HepG2 (cell line): ENCODE measurements around the gene RNF222. TPM values are rescaled to one million over a fixed set of nuclear protein-coding genes. Genes with fewer than 3 reads are reported as not detected.

Experiments used
- AGO2 ChIP-seq: fragments of 200-400 bp; formaldehyde crosslinking; optimal IDR thresholded peaks from 2 replicates; pipeline ENCODE3; 2017; ENCODE audit warnings: mild to moderate bottlenecking, low read depth, low read length, moderate library complexity
- CCDC6 ChIP-seq: sonication (generic); formaldehyde crosslinking; IDR thresholded peaks from 2 replicates; pipeline ENCODE4 v1.8.1; 2022; ENCODE audit warnings: mild to moderate bottlenecking, missing genetic modification reagents, moderate library complexity
- HHEX ChIP-seq: IDR thresholded peaks from 2 replicates; pipeline ENCODE4 v1.6.1; 2016; ENCODE audit warnings: control low read depth
- HNRNPUL1 ChIP-seq: fragments of 200-400 bp; formaldehyde crosslinking; IDR thresholded peaks from 2 replicates; pipeline ENCODE4 v1.6.1; 2017; ENCODE audit warnings: low read depth, mild to moderate bottlenecking, low read length, moderate library complexity
- MZF1 ChIP-seq: sonication (generic); formaldehyde crosslinking; IDR thresholded peaks from 2 replicates; pipeline ENCODE4 v1.8.1; 2023; ENCODE audit warnings: mild to moderate bottlenecking, missing genetic modification reagents, borderline replicate concordance
- NAIF1 ChIP-seq: sonication (generic); formaldehyde crosslinking; IDR thresholded peaks from 2 replicates; pipeline ENCODE4 v1.5.0; 2020; ENCODE audit warnings: mild to moderate bottlenecking, missing genetic modification reagents, borderline replicate concordance
- RFX3 ChIP-seq: IDR thresholded peaks from 2 replicates; pipeline ENCODE4 v1.6.1; 2016; ENCODE audit warnings: missing biosample characterization, missing genetic modification reagents
- RXRB ChIP-seq: IDR thresholded peaks from 2 replicates; pipeline ENCODE4 v1.6.1; 2016; ENCODE audit warnings: borderline replicate concordance, missing genetic modification reagents, missing compliant biosample characterization
- SNAPC2 ChIP-seq: sonication (generic); formaldehyde crosslinking; IDR thresholded peaks from 2 replicates; pipeline ENCODE4 v1.8.1; 2022; ENCODE audit warnings: mild to moderate bottlenecking, missing genetic modification reagents
- SOX5 ChIP-seq: IDR thresholded peaks from 2 replicates; pipeline ENCODE4 v1.6.1; 2016; ENCODE audit warnings: borderline replicate concordance
- TBX2 ChIP-seq: sonication (generic); formaldehyde crosslinking; IDR thresholded peaks from 2 replicates; pipeline ENCODE4 v1.5.0; 2020; ENCODE audit warnings: missing genetic modification reagents, mild to moderate bottlenecking, borderline replicate concordance
- TCF12 ChIP-seq, 2 experiments: fragments of 450-650 bp in 1 of 2; sonication (generic) in 1 of 2; formaldehyde crosslinking in 1 of 2; IDR thresholded peaks; 2 replicates each; pipeline versions ENCODE4 v1.6.1 to v1.8.0; 2017 to 2022; ENCODE audit warnings: antibody characterized with exemption in 1 of 2, mild to moderate bottlenecking in 1 of 2, missing genetic modification reagents in 1 of 2, moderate library complexity in 1 of 2
- U2AF2 ChIP-seq: fragments of 200-400 bp; formaldehyde crosslinking; IDR thresholded peaks from 2 replicates; pipeline ENCODE4 v1.6.1; 2017; ENCODE audit warnings: low read depth, mild to moderate bottlenecking, low read length
- YEATS4 ChIP-seq: sonication (generic); formaldehyde crosslinking; IDR thresholded peaks from 2 replicates; pipeline ENCODE4 v1.4.0; 2020; ENCODE audit warnings: missing genetic modification reagents, borderline replicate concordance
- ZEB1 ChIP-seq: IDR thresholded peaks from 2 replicates; pipeline ENCODE4 v1.6.1; 2012; ENCODE audit warnings: mild to moderate bottlenecking, low read depth, inconsistent platforms; ENCODE audit not compliant: insufficient replicate concordance
- ZFP37 ChIP-seq: sonication (generic); formaldehyde crosslinking; IDR thresholded peaks from 2 replicates; pipeline ENCODE4 v1.4.0; 2020; ENCODE audit warnings: missing genetic modification reagents, borderline replicate concordance
- ZMYM4 ChIP-seq: sonication (generic); formaldehyde crosslinking; IDR thresholded peaks from 2 replicates; pipeline ENCODE4 v1.8.1; 2023; ENCODE audit warnings: mild to moderate bottlenecking, missing genetic modification reagents
- ZNF33B ChIP-seq: sonication (generic); formaldehyde crosslinking; IDR thresholded peaks from 2 replicates; pipeline ENCODE4 v1.5.1; 2020; ENCODE audit warnings: mild to moderate bottlenecking, missing genetic modification reagents
- ZNF44 ChIP-seq: sonication (generic); formaldehyde crosslinking; IDR thresholded peaks from 2 replicates; pipeline ENCODE4 v1.5.1; 2020; ENCODE audit warnings: mild to moderate bottlenecking, missing genetic modification reagents
- ZNF775 ChIP-seq: sonication (generic); formaldehyde crosslinking; IDR thresholded peaks from 2 replicates; pipeline ENCODE4 v1.4.0; 2020; ENCODE audit warnings: missing genetic modification reagents, mild to moderate bottlenecking, moderate library complexity, borderline replicate concordance
- polyA plus RNA-seq, 8 experiments: library from polyadenylated mRNA; depleted of rRNA in 3 of 8; stranded (reverse) in 7 of 8; unstranded in 1 of 8; fragments of >200 nt; fragmentation: Illumina TruSeq in 4 of 8; extraction: Trizol in 4 of 8; gene quantifications; 2 replicates each; pipeline versions ENCODE4 v1.2.1 to v1.2.3, GENCODE V29; 2011 to 2016; ENCODE audit warnings: low read depth in 4 of 8, missing spikeins in 1 of 8, mixed read lengths in 1 of 8; ENCODE audit not compliant: insufficient read depth in 1 of 8
- total RNA-seq, 5 experiments: library from RNA; depleted of rRNA; stranded (reverse); fragments of >200 nt; fragmentation: Illumina TruSeq; extraction: Trizol; gene quantifications; 2 replicates each; pipeline ENCODE4 v1.2.3, GENCODE V29; 2016; ENCODE audit warnings: low read depth in 1 of 5
- TF ChIP-seq, protein P1 (sequence below), 2 experiments: IDR thresholded peaks; 2 replicates each; pipeline ENCODE4 v1.6.1; 2011 to 2012; ENCODE audit warnings: low read length in 2 of 2, borderline replicate concordance in 1 of 2, low read depth in 1 of 2, mild to moderate bottlenecking in 1 of 2, moderate library complexity in 1 of 2
- TF ChIP-seq, protein P2 (sequence below): sonication (generic); formaldehyde crosslinking; IDR thresholded peaks from 2 replicates; pipeline ENCODE4 v1.9.0; 2021; ENCODE audit warnings: missing genetic modification reagents, borderline replicate concordance

RNF222 gene
- total and polyA plus RNA-seq, 2 of the 13 experiments (the other 11 are each of a cell fraction or from before 2014, with no cell fraction given): not detected

DNA sequence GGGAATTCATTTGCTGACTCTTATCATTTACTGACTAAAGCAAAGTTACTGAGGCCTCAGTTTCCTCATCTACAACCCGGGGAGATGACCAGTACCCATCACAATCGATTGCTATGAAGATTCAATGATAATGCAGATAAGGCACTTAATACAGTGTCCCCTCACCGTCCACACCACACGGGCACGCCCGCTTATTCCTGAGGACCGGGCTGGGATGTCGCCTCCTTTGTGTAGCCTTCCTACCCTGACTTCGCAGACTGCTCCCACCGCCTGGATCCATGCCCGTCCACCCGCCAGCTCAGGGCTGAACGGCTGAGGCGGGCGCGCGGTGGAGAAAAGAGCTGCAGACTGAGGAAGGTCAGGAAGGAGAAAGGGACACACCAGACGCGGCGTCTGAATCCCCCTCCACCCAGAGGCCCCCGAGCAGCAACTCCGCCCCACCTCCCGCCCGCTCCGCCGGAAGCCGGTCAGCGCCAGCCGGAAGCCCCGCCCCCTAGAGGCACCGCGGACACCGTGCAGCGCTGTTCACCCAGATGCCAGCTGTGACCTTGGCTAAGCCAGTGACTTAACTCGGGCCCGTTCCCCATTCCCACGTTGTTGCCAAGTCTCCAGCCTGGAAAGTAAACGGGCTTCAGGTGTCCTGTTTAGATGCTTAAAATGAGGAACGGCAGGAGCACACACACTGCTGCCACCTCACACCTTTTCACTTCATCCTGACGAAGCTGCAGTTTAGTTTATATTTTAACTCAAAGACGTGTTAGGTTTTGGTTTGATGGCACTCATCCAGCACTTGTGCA, 21.2 kb downstream of the RNF222 start, which contains the start of gene KRABD2 (continued):
- TF ChIP-seq, protein P1, sequence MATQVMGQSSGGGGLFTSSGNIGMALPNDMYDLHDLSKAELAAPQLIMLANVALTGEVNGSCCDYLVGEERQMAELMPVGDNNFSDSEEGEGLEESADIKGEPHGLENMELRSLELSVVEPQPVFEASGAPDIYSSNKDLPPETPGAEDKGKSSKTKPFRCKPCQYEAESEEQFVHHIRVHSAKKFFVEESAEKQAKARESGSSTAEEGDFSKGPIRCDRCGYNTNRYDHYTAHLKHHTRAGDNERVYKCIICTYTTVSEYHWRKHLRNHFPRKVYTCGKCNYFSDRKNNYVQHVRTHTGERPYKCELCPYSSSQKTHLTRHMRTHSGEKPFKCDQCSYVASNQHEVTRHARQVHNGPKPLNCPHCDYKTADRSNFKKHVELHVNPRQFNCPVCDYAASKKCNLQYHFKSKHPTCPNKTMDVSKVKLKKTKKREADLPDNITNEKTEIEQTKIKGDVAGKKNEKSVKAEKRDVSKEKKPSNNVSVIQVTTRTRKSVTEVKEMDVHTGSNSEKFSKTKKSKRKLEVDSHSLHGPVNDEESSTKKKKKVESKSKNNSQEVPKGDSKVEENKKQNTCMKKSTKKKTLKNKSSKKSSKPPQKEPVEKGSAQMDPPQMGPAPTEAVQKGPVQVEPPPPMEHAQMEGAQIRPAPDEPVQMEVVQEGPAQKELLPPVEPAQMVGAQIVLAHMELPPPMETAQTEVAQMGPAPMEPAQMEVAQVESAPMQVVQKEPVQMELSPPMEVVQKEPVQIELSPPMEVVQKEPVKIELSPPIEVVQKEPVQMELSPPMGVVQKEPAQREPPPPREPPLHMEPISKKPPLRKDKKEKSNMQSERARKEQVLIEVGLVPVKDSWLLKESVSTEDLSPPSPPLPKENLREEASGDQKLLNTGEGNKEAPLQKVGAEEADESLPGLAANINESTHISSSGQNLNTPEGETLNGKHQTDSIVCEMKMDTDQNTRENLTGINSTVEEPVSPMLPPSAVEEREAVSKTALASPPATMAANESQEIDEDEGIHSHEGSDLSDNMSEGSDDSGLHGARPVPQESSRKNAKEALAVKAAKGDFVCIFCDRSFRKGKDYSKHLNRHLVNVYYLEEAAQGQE (IDR thresholded peaks at IDR 0.05; ENCODE audit: borderline replicate concordance in 1 of 2, low read depth in 1 of 2, low read length in 2 of 2): peak in 1 of 2 experiments; percentile 58; a peak in 1 of 4 replicates
- TF ChIP-seq AGO2 (peak; percentile 99), RXRB (CRISPR knock-in tag) (peak; percentile 65), CCDC6 (CRISPR knock-in tag) (peak; percentile 88; the same call in 1 of the 2 replicates), U2AF2 (no peak), TBX2 (CRISPR knock-in tag) (peak; percentile 66; the same call in 1 of the 2 replicates), NAIF1 (CRISPR knock-in tag) (peak; percentile 54; the same call in 1 of the 2 replicates), MZF1 (CRISPR knock-in tag) (0 out of 2 replicates have a peak, but pooled peaks have one; percentile 25), TCF12 (IDR thresholded peaks at IDR 0.05) (no peak), TCF12 (CRISPR knock-in tag; IDR thresholded peaks at IDR 0.05) (0 out of 2 replicates have a peak, but pooled peaks have one; percentile 74), YEATS4 (CRISPR knock-in tag) (peak; percentile 74; the same call in 1 of the 2 replicates), ZMYM4 (CRISPR knock-in tag) (no peak; the same call in none of the 2 replicates), ZNF44 (peak; percentile 63; the same call in 1 of the 2 replicates), ZEB1 (peak; percentile 72), RFX3 (CRISPR knock-in tag) (no peak), ZFP37 (CRISPR knock-in tag) (0 out of 2 replicates have a peak, but pooled peaks have one; percentile 70), HHEX (CRISPR knock-in tag) (no peak), HNRNPUL1 (no peak), SOX5 (CRISPR knock-in tag) (peak; percentile 58; the same call in 1 of the 2 replicates), ZNF33B (CRISPR knock-in tag) (0 out of 2 replicates have a peak, but pooled peaks have one; percentile 68), ZNF775 (CRISPR knock-in tag) (no peak), SNAPC2 (no peak; the same call in 1 of the 2 replicates)
- TF ChIP-seq, protein P2, sequence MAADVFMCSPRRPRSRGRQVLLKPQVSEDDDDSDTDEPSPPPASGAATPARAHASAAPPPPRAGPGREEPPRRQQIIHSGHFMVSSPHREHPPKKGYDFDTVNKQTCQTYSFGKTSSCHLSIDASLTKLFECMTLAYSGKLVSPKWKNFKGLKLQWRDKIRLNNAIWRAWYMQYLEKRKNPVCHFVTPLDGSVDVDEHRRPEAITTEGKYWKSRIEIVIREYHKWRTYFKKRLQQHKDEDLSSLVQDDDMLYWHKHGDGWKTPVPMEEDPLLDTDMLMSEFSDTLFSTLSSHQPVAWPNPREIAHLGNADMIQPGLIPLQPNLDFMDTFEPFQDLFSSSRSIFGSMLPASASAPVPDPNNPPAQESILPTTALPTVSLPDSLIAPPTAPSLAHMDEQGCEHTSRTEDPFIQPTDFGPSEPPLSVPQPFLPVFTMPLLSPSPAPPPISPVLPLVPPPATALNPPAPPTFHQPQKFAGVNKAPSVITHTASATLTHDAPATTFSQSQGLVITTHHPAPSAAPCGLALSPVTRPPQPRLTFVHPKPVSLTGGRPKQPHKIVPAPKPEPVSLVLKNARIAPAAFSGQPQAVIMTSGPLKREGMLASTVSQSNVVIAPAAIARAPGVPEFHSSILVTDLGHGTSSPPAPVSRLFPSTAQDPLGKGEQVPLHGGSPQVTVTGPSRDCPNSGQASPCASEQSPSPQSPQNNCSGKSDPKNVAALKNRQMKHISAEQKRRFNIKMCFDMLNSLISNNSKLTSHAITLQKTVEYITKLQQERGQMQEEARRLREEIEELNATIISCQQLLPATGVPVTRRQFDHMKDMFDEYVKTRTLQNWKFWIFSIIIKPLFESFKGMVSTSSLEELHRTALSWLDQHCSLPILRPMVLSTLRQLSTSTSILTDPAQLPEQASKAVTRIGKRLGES: 0 out of 2 replicates have a peak, but pooled peaks have one; percentile 59
